Measurements from ENCODE around the gene ACSM3.
"Not testable (repeated sequence)": the region's sequence is repeated elsewhere in the genome, so short reads cannot be mapped to it uniquely, and the experiment has no call there.

Gene ACSM3, protein sequence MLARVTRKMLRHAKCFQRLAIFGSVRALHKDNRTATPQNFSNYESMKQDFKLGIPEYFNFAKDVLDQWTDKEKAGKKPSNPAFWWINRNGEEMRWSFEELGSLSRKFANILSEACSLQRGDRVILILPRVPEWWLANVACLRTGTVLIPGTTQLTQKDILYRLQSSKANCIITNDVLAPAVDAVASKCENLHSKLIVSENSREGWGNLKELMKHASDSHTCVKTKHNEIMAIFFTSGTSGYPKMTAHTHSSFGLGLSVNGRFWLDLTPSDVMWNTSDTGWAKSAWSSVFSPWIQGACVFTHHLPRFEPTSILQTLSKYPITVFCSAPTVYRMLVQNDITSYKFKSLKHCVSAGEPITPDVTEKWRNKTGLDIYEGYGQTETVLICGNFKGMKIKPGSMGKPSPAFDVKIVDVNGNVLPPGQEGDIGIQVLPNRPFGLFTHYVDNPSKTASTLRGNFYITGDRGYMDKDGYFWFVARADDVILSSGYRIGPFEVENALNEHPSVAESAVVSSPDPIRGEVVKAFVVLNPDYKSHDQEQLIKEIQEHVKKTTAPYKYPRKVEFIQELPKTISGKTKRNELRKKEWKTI

DNA sequence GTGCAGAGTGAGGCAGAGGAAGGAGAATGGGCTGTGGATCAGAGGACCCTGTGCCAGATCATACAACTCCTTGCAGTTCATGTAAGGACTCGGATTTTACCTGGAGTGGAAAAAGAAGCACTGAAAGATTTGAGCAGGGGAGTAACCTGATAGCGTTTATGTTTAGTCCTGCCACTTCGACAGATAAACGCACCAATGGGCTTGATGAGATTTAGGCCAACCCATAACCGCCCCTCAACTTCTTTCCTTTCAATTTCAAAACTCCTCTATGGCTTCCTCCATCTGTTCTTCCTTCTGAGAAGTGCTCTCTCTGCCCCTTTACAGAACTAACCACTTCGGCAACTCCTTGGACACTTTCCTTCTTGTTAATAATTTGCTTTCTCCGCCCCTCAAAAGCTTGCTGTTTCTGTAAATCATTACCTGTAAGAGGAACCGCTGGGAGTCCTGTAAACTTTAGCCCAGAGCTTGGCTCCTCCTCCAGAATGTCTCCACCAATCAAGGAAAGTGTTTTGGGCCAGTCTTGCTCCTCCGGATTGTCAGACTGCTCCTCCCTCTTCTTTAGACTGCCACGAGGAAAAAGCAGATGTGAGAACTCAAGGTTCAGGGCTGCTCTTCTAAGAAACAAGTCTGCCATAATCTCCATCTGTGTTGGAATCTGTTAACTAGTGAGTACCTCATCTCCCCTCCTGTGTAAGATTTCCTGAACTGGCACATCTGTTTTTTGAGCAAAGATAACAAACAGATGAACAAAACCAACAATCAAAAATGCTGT, at the start of gene ACSM3:
Gene ACSM3, plus strand, starts transcription at position 554 of the 772 bp plus-strand sequence. CDS start 6,021 bp downstream, outside the sequence.
- peak; percentile 50 for DNase-seq (ENCODE audit: low spot score)

DNA sequence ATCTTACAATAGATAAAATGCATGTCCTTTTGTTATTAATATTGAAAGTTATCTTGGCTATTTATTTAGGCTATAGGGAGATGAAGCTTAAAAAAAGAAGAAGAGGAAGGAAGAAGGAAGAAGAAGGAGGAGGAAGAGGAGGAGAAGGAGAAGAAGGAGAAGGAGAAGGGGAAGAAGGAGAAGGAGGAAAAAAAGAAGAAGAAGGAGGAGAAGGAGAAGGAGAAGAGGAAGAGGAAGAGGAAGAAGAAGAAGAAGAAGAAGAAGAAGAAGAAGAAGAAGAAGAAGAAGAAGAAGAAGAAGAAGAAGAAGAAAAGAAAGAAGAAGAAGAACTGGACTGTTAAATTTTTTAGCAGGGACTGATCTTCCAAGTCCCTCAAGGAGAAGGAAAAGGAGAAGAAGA, 46.1 kb upstream of the ACSM3 start:
- DNase-seq (ENCODE audit: low spot score), result not testable (repeated sequence)

DNA sequence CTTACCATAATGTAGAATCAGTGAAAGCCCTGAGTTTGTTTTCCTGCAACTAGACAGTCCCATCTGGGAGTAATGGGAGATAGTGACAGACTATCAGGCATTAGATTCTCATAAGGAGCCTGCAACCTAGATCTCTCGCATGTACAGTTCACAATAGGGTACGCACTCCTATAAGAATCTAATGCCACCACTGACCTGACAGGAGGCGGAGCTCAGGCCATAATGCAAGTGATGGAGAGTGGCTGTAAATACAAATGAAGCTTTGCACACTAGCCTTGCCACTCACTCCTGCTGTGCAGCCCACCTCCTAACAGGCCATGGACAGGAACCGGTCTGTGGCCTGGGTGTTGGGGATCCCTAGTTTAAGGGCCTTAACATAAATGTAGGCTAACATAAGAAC, 43.6 kb upstream of the ACSM3 start:
- DNase-seq (ENCODE audit: low spot score), result no peak

DNA sequence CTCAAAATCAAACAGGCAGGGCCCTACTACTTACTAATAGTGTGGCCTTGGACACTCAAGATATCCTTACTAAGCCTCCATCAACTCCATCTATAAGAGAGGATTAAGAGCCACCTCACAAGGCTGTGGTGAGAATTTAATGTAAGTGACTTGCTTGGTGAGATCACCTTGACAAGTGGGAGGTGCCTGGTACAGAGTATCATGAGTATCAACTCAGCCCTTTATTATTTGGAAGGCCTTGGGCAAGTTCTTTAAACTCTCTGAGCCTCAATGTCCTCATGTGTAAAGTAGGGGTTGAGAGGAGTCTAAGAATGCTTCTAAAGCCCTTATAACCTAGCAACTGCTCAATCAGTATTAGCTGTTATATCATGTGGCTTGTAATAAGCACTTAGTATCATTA, 37.2 kb upstream of the ACSM3 start:
- DNase-seq (ENCODE audit: low spot score), result no peak

DNA sequence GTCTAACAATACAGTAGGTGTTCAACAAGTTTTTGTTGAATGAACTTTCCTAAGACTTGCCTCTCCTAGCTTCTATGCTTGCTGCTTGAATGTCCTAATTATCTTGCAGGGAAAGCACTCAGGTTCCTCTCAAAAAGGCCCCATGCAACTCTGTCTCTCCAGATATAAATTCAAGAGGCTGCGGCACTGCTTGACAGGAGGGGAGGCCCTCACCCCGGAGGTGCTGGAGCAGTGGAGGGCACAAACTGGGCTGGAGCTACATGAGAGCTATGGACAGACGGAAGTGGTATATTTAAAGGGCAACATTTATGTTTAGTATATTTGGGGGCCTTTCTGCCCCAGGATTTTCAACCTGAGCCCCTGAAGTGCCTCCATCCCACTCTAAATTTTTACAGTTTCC, 36.6 kb upstream of the ACSM3 start:
- no peak for DNase-seq (ENCODE audit: low spot score)

DNA sequence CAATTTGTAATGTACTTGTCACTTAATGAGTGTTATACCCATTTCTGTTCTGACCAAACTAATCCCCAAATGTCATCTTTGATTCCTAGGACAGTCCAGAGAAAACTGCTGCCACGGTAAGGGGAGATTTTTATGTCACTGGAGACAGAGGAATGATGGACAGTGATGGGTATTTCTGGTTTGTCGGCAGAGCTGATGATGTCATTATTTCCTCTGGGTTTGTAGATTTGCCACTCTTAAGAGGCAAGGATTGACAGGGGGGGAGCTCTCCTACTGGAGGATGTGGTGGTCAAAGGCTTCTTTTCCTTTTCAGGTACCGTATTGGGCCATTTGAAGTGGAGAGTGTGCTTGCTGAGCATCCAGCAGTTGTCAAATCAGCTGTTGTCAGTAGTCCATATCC, 34.7 kb upstream of the ACSM3 start:
- no peak for DNase-seq (ENCODE audit: low spot score)

DNA sequence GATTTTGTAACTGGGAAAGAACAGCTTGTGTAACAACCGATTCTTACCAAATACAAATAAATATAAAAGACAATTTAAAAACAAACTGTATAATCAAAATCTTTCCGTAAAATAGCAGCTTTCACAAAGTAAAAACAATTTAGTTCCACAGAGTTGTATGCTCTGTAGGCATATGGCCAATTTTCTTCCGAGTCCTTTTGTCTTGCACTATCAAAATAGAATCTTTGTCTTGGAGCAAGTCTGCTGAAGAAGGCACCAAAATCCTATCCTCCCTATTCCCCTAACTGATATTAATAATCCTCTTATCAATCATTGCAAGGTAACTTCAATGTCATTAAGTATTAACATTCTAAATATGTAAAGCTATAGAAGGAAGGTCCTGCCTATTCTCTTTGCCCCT, 29.8 kb upstream of the ACSM3 start:
- peak; percentile 25 for DNase-seq (ENCODE audit: low spot score)

DNA sequence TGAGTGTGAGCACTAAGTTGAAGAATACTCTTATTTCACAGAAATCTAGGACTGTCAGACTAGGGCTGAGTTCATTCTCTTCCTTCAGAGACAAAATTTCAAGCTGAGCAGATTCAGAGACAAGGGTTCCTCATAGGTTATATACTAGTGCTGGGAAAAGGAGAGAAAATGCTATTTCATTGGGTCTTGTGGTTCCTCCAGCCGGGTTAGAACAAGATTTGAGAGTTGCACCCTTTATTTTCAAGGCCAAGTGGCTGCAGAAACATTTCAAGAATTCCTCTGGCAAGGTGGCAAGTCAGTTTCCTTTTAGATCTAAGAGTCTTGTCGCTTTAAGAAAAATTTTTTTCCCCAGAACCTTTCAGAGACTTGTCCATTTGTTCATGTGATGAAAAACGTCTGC, 29.0 kb upstream of the ACSM3 start:
- no peak for DNase-seq (ENCODE audit: low spot score)

DNA sequence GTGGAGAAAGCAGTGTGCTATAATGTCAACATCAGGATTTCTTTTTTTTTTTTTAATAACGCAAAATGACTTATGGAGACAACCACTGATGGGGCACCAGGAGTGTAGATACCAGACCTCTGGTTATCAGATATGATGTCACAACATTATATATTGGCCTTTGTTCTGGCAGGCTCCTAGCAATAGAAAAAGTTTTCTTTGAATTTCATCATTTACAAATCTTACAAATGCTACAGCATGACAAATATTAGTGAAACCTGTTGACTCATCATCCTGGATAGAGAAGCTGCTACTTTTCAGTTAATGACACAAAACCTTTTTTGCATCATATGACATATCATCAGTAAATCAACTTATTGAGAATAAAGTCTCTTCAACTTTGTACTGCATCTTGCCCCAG, 28.3 kb upstream of the ACSM3 start:
- no peak for DNase-seq (ENCODE audit: low spot score)

DNA sequence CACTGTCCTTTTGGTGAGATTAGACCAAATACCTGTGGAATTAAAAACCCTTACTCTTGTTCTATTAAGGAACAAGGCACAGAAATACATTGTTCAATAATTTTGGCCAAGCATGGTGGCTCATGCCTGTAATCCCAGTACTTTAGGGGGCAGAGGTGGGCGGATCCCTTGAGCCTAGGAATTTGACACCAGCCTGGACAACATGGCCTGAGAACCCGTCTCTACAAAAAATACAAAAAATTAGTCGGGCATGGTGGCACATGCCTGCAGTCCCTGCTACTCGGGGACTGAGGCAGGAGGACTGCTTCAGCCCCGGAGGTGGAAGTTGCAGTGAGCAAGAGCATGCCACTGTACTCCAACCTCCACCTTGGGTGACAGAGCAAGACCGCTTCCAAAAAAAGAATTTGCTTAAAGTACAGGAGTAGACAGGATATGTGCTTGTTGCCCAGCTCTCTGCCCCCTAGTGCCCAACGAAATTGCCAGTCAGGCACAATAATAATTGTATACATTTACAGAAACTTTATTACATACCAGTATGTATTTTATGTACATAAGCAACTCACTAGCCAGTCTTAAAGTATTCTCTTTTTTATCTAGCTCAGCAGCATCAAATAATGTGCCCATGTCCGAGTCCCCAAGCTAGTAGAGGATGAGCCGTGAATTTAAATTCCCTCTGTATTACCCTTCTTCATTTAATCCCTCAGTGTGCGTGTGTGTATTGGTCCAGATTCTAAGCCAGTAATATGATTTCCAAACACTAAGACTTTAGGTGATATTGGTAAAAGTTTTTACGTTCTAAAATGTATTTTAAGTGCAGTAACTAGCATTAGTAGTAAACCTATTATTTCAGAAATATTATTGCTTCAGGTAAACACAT, 23.6 kb upstream of the ACSM3 start:
- no peak for DNase-seq (ENCODE audit: low spot score)

DNA sequence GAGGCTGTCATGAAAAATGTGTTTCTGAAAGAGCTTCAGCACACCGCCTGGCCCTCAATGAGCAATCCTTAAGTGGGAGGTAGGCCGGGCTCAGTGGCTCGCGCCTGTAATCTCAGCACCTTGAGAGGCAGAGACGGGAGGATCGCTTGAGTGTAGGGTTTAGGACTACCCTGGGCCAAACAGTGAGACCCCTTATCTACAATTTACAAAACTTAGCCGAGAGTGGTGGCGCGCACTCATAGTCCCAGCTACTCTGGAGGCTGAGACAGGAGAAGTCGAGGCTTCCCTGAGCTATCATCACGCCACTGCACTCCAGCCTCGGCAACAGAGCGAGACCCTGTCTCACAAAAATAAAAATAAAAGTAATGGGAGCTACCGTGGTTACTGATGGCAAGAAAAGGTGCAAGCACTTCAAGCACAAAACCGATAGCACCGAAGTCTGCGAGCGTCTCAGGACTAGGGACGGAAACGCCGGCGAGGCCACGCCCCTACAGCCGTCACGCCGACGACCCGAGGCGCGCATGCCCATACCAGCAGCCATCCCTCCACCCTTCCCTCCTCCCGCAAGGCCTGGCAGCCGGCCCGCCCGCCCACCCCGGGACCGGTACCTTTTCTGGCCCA, 22.8 kb upstream of the ACSM3 start:
- peak; percentile 82 for DNase-seq (ENCODE audit: low spot score)

DNA sequence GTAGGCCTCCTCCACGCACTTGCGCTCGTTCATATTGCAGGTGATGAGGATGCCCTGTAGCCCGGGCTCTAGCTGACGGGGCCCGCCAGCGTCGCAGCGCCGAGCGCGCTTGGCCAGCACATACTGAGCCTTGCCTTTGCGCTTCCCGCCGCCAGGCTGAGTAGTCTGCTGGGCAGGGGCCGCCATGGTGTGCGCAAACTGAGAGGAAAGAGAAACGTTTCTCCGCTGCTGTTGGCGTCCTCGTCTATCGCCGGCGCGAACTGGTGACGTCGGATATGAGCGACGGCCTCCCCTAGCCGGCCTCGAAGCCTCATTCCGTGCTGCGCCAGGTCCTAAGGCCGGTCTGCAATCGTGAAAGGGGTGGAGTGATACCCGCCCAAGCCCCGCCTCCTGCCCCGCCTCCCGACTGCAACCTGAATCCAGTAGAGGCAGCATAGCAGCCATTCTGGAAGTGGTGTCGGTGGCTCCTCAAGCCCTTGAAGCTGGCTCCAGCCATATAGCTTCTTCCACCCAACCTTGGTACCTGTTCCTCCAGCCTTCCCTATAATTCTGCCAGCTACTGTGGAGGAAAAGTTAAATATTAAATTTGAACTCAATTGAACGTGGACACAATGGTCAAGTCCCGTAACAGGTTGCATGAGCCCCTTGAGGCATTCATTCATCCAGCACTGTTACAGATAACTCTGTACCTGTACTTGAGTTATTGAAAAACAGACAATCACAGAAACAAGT, 22.1 kb upstream of the ACSM3 start, which contains the start of gene THUMPD1:
Gene THUMPD1, minus strand, starts transcription at position 265 of the 732 bp plus-strand sequence. Its CDS starts 79 bp downstream, at position 186.
- DNase-seq (ENCODE audit: low spot score), result peak; percentile 93

DNA sequence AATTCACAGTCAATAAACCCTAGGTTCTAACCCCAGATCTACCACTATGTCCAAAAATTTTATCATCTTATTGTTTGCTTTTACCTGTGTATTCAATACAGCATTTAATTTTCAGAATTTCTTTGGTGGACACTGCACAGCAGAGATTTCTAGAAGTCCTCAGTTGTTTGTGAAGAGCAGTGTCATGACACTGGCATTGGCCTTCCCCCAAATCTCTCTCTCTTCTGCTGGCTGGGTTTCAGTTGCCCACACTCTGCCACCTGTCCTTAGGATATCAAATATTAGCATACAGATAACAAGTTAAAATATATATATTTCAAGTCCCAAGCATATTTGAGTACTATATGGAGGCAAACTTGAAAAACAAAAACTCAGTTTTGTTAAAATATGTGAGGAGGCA, 20.2 kb upstream of the ACSM3 start:
- no peak for DNase-seq (ENCODE audit: low spot score)

DNA sequence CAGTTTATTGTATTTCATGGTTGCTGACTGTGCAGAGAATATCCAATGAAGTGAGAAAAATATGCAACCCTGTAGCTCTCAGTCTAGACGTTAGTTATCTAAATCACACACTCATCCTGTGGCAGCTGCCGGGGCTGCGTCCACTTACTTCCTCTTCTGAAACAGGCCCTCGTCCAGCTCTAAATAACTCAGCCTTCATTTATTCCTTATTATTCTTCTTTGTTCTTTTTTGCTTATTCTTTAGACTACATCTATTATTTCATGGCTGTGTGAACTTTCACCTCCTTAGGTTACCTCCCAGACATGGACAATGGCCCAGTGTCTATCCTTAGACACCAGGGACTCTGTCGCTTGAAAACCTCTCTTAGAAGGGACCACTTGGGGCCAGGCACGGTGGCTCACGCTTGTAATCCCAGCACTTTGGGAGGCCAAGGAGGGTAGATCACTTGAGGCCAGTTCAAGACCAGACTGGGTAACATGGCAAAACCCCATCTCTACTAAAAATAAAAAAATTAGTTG, 18.8 kb upstream of the ACSM3 start:
- DNase-seq (ENCODE audit: low spot score), result no peak

DNA sequence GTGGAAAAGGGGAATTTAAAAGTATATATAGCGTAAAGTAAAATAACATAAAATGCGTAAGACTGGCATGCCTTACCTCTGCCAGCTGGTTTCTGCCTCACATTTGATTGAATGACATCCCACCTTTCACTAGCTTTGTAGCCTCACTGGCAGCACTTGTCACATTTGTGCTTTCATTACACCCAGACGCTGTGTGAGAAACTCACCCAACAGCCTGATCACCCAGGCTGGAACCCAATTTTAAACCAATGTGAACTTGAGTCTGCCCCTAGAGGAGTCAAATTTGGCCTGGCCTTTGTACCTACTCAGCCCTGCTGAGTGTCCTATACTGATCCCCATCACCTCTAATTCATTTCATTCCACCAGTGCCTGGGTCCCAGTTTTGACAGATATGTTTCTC, 17.4 kb upstream of the ACSM3 start:
- no peak for DNase-seq (ENCODE audit: low spot score)

DNA sequence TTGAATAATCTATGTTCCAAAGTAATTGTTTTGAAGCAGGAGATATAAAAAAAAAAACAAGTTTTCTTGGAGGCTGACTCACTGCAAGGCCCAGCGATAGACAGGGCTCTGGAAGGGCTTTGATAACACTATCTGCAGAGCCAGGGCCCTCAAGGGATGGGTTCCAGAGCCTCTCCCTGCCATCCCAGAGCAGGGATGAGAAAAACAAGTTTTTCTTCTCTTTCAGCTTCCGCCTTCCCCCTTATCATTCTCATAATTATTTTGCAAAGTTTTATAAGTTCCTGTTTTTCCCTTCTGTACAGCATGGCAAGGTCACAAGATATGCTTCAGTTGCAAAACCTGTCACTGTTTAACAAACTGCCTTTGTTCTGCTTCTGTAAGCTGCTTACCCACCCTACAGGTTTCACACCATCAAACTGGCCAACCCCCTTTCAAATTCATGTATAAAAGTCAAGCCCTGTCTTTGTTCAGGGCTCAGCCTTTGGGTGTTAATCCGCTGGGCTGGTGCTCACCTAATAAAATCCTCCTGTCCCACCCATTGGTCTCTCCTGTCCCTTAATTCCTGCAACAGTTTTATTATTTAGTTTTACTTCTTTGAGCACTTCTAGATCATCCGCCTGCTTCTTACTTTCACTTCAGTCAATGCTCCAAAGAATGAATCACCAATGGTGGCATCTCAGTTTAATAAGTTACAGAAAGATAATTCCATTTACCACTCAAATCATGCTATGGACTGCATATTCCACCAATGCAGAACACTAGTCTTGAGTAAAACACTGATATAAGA, 16.6 kb upstream of the ACSM3 start:
- DNase-seq (ENCODE audit: low spot score), result no peak

DNA sequence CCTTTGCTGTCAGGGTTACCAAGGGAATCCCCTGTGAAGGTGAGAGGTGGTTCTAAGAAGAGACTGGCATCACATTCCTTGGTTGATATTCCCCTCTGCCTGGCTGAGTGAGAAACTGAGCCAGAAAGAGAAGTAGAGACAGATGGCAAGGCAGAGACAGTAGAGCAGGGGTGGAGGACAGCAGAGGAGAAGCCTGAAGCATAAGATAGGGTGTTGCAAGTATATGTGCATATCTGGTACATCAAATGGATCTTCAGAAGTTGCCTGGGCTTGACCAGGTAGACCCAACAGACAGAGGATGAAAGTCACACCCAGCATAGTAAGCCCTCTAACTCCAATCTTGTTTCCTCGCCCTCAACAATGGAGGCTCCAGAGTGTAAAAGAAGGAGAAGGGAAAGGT, 14.3 kb upstream of the ACSM3 start:
- no peak for DNase-seq (ENCODE audit: low spot score)

DNA sequence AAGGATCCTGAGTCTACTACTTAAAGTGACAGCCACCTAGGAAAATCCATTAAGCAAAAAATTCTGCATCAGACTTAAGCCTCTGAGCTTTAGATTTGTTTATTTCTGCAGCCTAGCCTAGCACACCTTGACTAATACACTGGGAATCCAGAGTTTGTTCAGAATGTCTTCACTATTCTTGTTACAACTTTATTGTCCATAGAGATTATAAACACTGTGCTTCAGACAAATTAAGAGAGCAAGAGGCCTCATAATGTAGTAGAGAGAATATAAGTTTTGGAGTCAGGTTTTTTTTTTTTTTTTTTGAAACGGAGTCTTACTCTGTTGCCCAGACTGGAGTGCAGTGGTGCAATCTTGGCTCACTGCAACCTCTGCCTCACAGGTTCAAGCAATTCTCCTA, 13.3 kb upstream of the ACSM3 start:
- DNase-seq (ENCODE audit: low spot score), result no peak

DNA sequence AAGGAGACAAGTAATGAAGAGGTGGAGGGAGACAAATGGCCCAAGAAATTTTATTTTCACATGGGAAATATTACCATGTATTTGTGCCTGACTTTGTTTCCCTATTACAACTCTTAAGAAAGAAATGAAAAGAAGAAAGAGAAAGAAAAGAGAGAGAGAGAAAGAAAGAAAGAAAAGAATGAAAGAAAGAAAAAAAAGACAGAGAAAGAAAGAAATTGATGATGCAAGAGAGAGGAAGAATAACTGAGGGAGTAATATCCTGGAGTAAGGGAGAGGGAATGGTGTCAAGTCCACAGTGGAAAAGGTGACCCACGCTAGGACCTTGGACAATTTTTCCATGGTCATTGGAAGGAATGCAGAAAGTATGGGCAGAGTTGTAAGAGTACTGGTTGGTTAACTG, 10.1 kb upstream of the ACSM3 start:
- DNase-seq (ENCODE audit: low spot score), result no peak

DNA sequence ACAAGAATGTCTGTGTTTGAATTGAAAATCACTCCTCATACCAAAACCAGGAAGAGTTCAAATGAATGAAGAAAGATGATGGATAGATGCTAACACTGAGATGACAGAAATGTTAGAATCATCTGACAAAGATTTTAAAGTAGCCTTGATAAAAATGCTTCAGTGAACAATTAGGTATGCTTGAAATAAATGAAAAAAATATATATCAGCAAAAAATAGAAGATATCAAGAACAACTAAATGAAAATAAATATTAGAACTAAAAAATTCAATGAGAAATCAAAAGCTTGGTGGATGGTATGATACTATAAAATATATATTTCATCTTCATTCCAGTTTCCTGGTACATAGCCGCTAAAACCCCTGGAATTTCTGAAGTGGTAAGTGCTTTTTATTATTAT, 8.6 kb upstream of the ACSM3 start:
- DNase-seq (ENCODE audit: low spot score), result no peak

Measured in globus pallidus (tissue), 1 donor.